WTC11 (cell line): ENCODE measurements around the gene CPO. TPM values are rescaled to one million over a fixed set of nuclear protein-coding genes. Genes with fewer than 3 reads are reported as not detected.
A peak's percentile ranks its signal among the peaks of the same experiment; 100 is the strongest.

Experiments
- ATAC-seq: fragments of 200-7000 bp; cut with Tn5 transposase; 2 replicates; pipeline ENCODE4 v1.10.0; 2021; ENCODE audit warnings: mild to moderate bottlenecking, moderate library complexity
- CTCF ChIA-PET: fragments of 300-600 bp; sonication (Branson Sonifier 250); formaldehyde crosslinking; loops from one replicate; lab custom pipeline; 2021; ENCODE audit warnings: antibody characterized with exemption; lab: Charles Lee
- POLR2A ChIA-PET: fragments of 350-600 bp; sonication (Branson Sonifier 250); formaldehyde crosslinking; loops from one replicate; lab custom pipeline; 2021; ENCODE audit warnings: antibody characterized with exemption; lab: Charles Lee
- DNase-seq: peaks from one replicate; pipeline ENCODE4 v3.0.0; 2021; ENCODE audit warnings: low spot score
- H3K27ac Mint-ChIP-seq: 2 replicates; pipeline ENCODE4 v1.8.0; 2021; ENCODE audit warnings: mixed read lengths
- H3K27me3 Mint-ChIP-seq: 2 replicates; pipeline ENCODE4 v1.8.0; 2021; ENCODE audit warnings: low read depth, mild to moderate bottlenecking, moderate library complexity, mixed read lengths
- H3K36me3 Mint-ChIP-seq: 2 replicates; pipeline ENCODE4 v1.8.0; 2021; ENCODE audit warnings: mixed read lengths
- H3K4me1 Mint-ChIP-seq: 2 replicates; pipeline ENCODE4 v1.8.0; 2022; ENCODE audit warnings: mixed read lengths
- H3K4me3 Mint-ChIP-seq: 2 replicates; pipeline ENCODE4 v1.8.0; 2021; ENCODE audit warnings: mild to moderate bottlenecking, moderate library complexity, mixed read lengths
- H3K9me3 Mint-ChIP-seq: 2 replicates; pipeline ENCODE4 v1.8.0; 2021; ENCODE audit warnings: mixed read lengths
- ATF1 ChIP-seq: sonication (generic); formaldehyde crosslinking; IDR thresholded peaks from 2 replicates; pipeline ENCODE4 v1.8.1; 2023; ENCODE audit warnings: mild to moderate bottlenecking, moderate library complexity, missing genetic modification reagents
- CREM ChIP-seq: sonication (generic); formaldehyde crosslinking; IDR thresholded peaks from 2 replicates; pipeline ENCODE4 v1.8.1; 2022; ENCODE audit warnings: mild to moderate bottlenecking, missing genetic modification reagents, moderate library complexity
- ELF4 ChIP-seq: sonication (generic); formaldehyde crosslinking; IDR thresholded peaks from 2 replicates; pipeline ENCODE4 v1.8.1; 2022; ENCODE audit warnings: low read depth, mild to moderate bottlenecking, moderate library complexity, missing genetic modification reagents
- ESRRA ChIP-seq: sonication (generic); formaldehyde crosslinking; IDR thresholded peaks from 2 replicates; pipeline ENCODE4 v1.8.1; 2022; ENCODE audit warnings: mild to moderate bottlenecking, missing genetic modification reagents, borderline replicate concordance
- ETV6 ChIP-seq: sonication (generic); formaldehyde crosslinking; IDR thresholded peaks from 2 replicates; pipeline ENCODE4 v1.8.1; 2022; ENCODE audit warnings: mild to moderate bottlenecking, missing genetic modification reagents
- GABPB1 ChIP-seq: sonication (generic); formaldehyde crosslinking; IDR thresholded peaks from 2 replicates; pipeline ENCODE4 v1.8.1; 2023; ENCODE audit warnings: mild to moderate bottlenecking, missing genetic modification reagents
- GRHL2 ChIP-seq: fragments of 250-450 bp; sonication (Bioruptor Pico); IDR thresholded peaks from 2 replicates; pipeline ENCODE4 v1.8.0; 2022; ENCODE audit warnings: mild to moderate bottlenecking, moderate library complexity; ENCODE audit not compliant: insufficient replicate concordance, severe bottlenecking
- JAZF1 ChIP-seq: fragments of 250-450 bp; sonication (Bioruptor Pico); IDR thresholded peaks from 2 replicates; pipeline ENCODE4 v1.9.0; 2021; ENCODE audit warnings: moderate library complexity, mild to moderate bottlenecking, inconsistent platforms
- NFE2L1 ChIP-seq: sonication (generic); formaldehyde crosslinking; IDR thresholded peaks from 2 replicates; pipeline ENCODE4 v1.8.1; 2023; ENCODE audit warnings: missing genetic modification reagents
- NFYB ChIP-seq: sonication (generic); formaldehyde crosslinking; conservative IDR thresholded peaks from 2 replicates; pipeline ENCODE4 v1.8.0; 2022; ENCODE audit warnings: low read depth, missing genetic modification reagents
- NR2C2 ChIP-seq: sonication (generic); formaldehyde crosslinking; IDR thresholded peaks from 2 replicates; pipeline ENCODE4 v1.8.0; 2022; ENCODE audit warnings: mild to moderate bottlenecking, missing genetic modification reagents
- TCF7 ChIP-seq: sonication (generic); formaldehyde crosslinking; IDR thresholded peaks from 2 replicates; pipeline ENCODE4 v1.8.0; 2022; ENCODE audit warnings: mild to moderate bottlenecking, low read depth, missing genetic modification reagents, moderate library complexity
- ZBTB21 ChIP-seq: sonication (generic); formaldehyde crosslinking; IDR thresholded peaks from 2 replicates; pipeline ENCODE4 v1.8.1; 2023; ENCODE audit warnings: mild to moderate bottlenecking, missing genetic modification reagents, borderline replicate concordance
- ZNF263 ChIP-seq: sonication (generic); formaldehyde crosslinking; IDR thresholded peaks from 2 replicates; pipeline ENCODE4 v1.8.1; 2022; ENCODE audit warnings: low read depth, mild to moderate bottlenecking, moderate library complexity, missing genetic modification reagents
- ZNF396 ChIP-seq: fragments of 250-450 bp; sonication (Bioruptor Pico); IDR thresholded peaks from 2 replicates; pipeline ENCODE4 v1.8.0; 2021; ENCODE audit warnings: mild to moderate bottlenecking, moderate library complexity, borderline replicate concordance
- ZNF671 ChIP-seq: fragments of 250-450 bp; sonication (Bioruptor Pico); IDR thresholded peaks from 2 replicates; pipeline ENCODE4 v1.8.0; 2021; ENCODE audit warnings: mild to moderate bottlenecking
- total RNA-seq: library from RNA; stranded (reverse); gene quantifications from 3 replicates; pipeline ENCODE4 v1.2.3, GENCODE V29; 2021
- TF ChIP-seq, protein P1 (sequence below): sonication (generic); formaldehyde crosslinking; conservative IDR thresholded peaks from 2 replicates; pipeline ENCODE4 v1.8.1; 2023; ENCODE audit warnings: mild to moderate bottlenecking, low read depth, missing genetic modification reagents, moderate library complexity
- TF ChIP-seq, protein P2 (sequence below): fragments of 250-450 bp; sonication (Bioruptor Pico); conservative IDR thresholded peaks from 2 replicates; pipeline ENCODE4 v1.9.0; 2021; ENCODE audit warnings: mild to moderate bottlenecking
- TF ChIP-seq, protein P3 (sequence below): sonication (generic); formaldehyde crosslinking; IDR thresholded peaks from 2 replicates; pipeline ENCODE4 v1.8.1; 2023; ENCODE audit warnings: mild to moderate bottlenecking, missing genetic modification reagents, moderate library complexity
- TF ChIP-seq, protein P4 (sequence below): fragments of 200-600 bp; IDR thresholded peaks from 2 replicates; pipeline ENCODE4 v1.8.0; 2022; ENCODE audit warnings: antibody characterized with exemption
- TF ChIP-seq, protein P5 (sequence below): sonication (generic); formaldehyde crosslinking; IDR thresholded peaks from 2 replicates; pipeline ENCODE4 v1.8.0; 2022; ENCODE audit warnings: mild to moderate bottlenecking, missing genetic modification reagents
- TF ChIP-seq, protein P6 (sequence below): sonication (generic); formaldehyde crosslinking; IDR thresholded peaks from 2 replicates; pipeline ENCODE4 v1.8.1; 2022; ENCODE audit warnings: low read depth, missing genetic modification reagents, borderline replicate concordance
- TF ChIP-seq, protein P7 (sequence below): fragments of 250-450 bp; sonication (Bioruptor Pico); IDR thresholded peaks from 2 replicates; pipeline ENCODE4 v1.9.0; 2021; ENCODE audit warnings: mild to moderate bottlenecking

Gene CPO
- total RNA-seq, 1 experiment from 2014 or later, result 1.2 TPM

DNA sequence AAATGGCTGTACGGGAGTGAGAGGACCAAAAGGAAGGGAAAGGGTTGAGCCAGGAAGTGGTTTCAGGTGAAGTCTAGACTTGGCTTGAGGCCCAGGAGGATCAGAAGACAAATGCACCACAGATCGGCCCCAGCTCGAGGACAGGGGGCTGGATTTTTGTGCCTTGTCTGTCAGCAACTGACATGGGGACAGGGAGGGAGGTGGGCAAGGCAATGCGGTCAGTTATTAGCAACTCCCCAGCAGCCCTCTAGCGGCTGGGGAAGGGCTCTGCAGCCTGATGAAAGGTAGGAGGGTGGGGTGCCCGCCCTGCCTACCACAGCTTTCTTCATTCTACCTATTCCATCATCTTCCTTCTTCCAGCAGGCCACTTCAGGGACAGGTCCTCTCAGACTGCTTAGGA is 50.0 kb downstream of the CPO start:
- DNase-seq, result peak; percentile 52
- CTCF ChIA-PET, result interaction anchor here (0.7 to 2.3 kb wide), 8 partner anchors 8 to 484 kb away, joined by 3 to 15 read pairs (median 4); no protein-coding TSS in a partner anchor

DNA sequence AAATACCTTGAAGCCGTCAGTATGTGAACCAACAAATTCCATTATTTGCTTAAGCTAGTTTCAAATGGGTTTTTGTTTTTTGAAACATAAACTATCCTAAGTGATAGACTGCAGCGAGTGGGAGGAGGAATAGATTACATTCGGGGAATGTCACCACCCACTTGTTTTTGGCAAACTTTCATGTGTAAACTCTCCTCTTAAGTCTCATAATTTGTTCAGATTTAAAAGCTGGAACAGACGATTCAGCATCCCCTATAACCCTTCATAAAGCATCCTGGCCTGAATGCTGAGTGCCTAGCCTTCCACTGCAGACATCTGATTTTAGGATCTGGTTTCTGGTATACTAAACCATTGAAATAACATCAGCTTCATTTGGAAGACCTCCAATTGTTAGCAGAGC is 51.0 kb downstream of the CPO start:
- CTCF ChIA-PET, result interaction anchor here (0.6 to 2.3 kb wide), 8 partner anchors 8 to 483 kb away, joined by 3 to 15 read pairs (median 4); no protein-coding TSS in a partner anchor
- TF ChIP-seq ATF1 (CRISPR knock-in tag), result no peak
- TF ChIP-seq ESRRA (CRISPR knock-in tag), result no peak
- no peak for TF ChIP-seq ETV6 (CRISPR knock-in tag)
- no peak for TF ChIP-seq ZNF263 (CRISPR knock-in tag)
- TF ChIP-seq, protein P1, sequence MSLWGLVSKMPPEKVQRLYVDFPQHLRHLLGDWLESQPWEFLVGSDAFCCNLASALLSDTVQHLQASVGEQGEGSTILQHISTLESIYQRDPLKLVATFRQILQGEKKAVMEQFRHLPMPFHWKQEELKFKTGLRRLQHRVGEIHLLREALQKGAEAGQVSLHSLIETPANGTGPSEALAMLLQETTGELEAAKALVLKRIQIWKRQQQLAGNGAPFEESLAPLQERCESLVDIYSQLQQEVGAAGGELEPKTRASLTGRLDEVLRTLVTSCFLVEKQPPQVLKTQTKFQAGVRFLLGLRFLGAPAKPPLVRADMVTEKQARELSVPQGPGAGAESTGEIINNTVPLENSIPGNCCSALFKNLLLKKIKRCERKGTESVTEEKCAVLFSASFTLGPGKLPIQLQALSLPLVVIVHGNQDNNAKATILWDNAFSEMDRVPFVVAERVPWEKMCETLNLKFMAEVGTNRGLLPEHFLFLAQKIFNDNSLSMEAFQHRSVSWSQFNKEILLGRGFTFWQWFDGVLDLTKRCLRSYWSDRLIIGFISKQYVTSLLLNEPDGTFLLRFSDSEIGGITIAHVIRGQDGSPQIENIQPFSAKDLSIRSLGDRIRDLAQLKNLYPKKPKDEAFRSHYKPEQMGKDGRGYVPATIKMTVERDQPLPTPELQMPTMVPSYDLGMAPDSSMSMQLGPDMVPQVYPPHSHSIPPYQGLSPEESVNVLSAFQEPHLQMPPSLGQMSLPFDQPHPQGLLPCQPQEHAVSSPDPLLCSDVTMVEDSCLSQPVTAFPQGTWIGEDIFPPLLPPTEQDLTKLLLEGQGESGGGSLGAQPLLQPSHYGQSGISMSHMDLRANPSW, result no peak
- TF ChIP-seq, protein P2, sequence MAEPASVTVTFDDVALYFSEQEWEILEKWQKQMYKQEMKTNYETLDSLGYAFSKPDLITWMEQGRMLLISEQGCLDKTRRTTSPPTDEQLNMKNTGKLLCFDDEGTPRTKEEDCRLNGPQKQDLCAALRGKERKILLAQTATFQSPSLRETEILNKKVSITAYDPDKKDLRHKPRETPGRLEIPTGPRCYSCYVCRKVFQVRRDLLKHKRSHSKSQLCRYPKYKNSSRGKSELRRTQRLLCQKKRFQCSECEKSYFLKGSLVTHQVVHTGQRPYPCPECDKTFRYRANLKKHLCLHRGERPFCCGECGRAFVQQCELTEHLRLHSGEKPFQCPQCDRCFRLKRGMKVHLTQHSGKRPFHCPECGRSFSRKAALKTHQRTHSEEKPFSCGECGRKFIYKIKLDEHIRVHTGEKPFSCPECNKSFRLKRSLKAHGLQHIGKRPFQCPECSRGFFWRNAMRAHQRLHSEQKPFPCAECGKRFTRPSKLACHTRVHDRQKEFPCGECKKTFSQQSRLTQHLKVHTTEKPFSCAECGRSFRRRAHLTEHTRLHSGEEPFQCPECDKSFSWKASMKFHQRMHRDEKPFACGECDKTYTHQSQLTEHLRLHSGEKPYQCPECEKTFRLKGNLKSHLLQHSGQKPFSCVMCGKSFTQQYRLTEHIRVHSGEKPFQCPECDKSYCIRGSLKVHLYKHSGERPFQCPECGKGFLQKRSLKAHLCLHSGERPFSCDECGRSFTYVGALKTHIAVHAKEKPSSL, result no peak
- TF ChIP-seq, protein P3, sequence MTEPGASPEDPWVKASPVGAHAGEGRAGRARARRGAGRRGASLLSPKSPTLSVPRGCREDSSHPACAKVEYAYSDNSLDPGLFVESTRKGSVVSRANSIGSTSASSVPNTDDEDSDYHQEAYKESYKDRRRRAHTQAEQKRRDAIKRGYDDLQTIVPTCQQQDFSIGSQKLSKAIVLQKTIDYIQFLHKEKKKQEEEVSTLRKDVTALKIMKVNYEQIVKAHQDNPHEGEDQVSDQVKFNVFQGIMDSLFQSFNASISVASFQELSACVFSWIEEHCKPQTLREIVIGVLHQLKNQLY (CRISPR knock-in tag), result no peak
- TF ChIP-seq JAZF1 (CRISPR knock-in tag), result no peak
- TF ChIP-seq, all 79 proteins: peak for 0
- peaks cover 4% of the 10 kb centered on the region for H3K4me1 Mint-ChIP-seq
- H3K27me3 Mint-ChIP-seq, result no peaks in the 10 kb centered on the region
- H3K27ac Mint-ChIP-seq, result no peak overlapping the region
- H3K9me3 Mint-ChIP-seq, result peaks cover 14% of the 10 kb centered on the region
- POLR2A ChIA-PET, result no interaction called here
- ATAC-seq, result no peak
- DNase-seq, result no peak
- H3K4me3 Mint-ChIP-seq, result no peak overlapping the region
- peaks cover 10% of the 10 kb centered on the region for H3K36me3 Mint-ChIP-seq

More for the DNA sequence above, 50.0 kb downstream of the CPO start:
- peaks cover 8% of the 10 kb centered on the region for H3K9me3 Mint-ChIP-seq
- H3K27ac Mint-ChIP-seq, result no peak overlapping the region
- POLR2A ChIA-PET, result no interaction called here
- H3K4me3 Mint-ChIP-seq, result no peak overlapping the region
- no peaks in the 10 kb centered on the region for H3K27me3 Mint-ChIP-seq
- peaks cover 5% of the 10 kb centered on the region; the same call in 1 of the 2 replicates for H3K36me3 Mint-ChIP-seq
- peaks cover 10% of the 10 kb centered on the region for H3K4me1 Mint-ChIP-seq
- no peak for TF ChIP-seq NFYB (CRISPR knock-in tag)
- TF ChIP-seq GABPB1 (CRISPR knock-in tag), result 0 out of 2 replicates have a peak, but pooled peaks have one; percentile 20
- TF ChIP-seq, protein P4, sequence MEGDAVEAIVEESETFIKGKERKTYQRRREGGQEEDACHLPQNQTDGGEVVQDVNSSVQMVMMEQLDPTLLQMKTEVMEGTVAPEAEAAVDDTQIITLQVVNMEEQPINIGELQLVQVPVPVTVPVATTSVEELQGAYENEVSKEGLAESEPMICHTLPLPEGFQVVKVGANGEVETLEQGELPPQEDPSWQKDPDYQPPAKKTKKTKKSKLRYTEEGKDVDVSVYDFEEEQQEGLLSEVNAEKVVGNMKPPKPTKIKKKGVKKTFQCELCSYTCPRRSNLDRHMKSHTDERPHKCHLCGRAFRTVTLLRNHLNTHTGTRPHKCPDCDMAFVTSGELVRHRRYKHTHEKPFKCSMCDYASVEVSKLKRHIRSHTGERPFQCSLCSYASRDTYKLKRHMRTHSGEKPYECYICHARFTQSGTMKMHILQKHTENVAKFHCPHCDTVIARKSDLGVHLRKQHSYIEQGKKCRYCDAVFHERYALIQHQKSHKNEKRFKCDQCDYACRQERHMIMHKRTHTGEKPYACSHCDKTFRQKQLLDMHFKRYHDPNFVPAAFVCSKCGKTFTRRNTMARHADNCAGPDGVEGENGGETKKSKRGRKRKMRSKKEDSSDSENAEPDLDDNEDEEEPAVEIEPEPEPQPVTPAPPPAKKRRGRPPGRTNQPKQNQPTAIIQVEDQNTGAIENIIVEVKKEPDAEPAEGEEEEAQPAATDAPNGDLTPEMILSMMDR, result peak; percentile 92
- no peak for TF ChIP-seq ZNF396
- ATAC-seq, result peak; percentile 98

DNA sequence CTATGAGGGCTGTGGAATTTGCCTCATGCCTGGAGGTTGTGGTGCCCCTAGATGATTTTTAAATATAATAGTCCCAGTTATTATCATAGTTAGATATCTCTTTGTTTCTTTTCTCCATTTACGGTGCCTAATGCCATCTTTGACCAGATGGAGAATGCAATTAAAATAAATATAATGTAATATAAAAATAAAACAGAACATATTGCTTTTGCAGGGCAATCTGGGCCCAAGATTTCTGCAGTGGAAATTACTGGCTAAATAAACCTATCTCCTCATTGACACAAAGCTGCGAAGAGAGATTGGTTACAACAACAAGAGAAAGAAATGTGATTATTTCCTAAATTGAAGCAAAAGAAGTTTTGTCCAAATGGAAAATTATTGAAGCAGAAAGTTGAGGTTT is 51.8 kb downstream of the CPO start:
- ATAC-seq (no peak), DNase-seq (no peak)
- Mint-ChIP-seq H3K9me3 (peaks cover 14% of the 10 kb centered on the region), H3K36me3 (peaks cover 14% of the 10 kb centered on the region), H3K27me3 (no peaks in the 10 kb centered on the region), H3K27ac (no peak overlapping the region), H3K4me3 (no peak overlapping the region), H3K4me1 (peaks cover 4% of the 10 kb centered on the region)
- CTCF ChIA-PET, result interaction anchor here (1.2 to 2.3 kb wide), 4 partner anchors 83 to 482 kb away, joined by 3 to 15 read pairs (median 7); no protein-coding TSS in a partner anchor
- POLR2A ChIA-PET, result interaction anchor here (0.5 kb wide), 1 partner anchor 73 kb away, joined by 3 read pairs; no protein-coding TSS in a partner anchor
- no peak for TF ChIP-seq ELF4 (CRISPR knock-in tag)
- TF ChIP-seq ESRRA (CRISPR knock-in tag), result no peak
- TF ChIP-seq CREM (CRISPR knock-in tag), result no peak
- TF ChIP-seq, protein P5, sequence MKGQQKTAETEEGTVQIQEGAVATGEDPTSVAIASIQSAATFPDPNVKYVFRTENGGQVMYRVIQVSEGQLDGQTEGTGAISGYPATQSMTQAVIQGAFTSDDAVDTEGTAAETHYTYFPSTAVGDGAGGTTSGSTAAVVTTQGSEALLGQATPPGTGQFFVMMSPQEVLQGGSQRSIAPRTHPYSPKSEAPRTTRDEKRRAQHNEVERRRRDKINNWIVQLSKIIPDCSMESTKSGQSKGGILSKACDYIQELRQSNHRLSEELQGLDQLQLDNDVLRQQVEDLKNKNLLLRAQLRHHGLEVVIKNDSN, result no peak
- no peak for TF ChIP-seq NFE2L1
- TF ChIP-seq ZBTB21 (CRISPR knock-in tag), result no peak
- TF ChIP-seq, protein P6, sequence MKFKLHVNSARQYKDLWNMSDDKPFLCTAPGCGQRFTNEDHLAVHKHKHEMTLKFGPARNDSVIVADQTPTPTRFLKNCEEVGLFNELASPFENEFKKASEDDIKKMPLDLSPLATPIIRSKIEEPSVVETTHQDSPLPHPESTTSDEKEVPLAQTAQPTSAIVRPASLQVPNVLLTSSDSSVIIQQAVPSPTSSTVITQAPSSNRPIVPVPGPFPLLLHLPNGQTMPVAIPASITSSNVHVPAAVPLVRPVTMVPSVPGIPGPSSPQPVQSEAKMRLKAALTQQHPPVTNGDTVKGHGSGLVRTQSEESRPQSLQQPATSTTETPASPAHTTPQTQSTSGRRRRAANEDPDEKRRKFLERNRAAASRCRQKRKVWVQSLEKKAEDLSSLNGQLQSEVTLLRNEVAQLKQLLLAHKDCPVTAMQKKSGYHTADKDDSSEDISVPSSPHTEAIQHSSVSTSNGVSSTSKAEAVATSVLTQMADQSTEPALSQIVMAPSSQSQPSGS, result no peak
- TF ChIP-seq TCF7 (CRISPR knock-in tag), result no peak
- TF ChIP-seq NR2C2 (CRISPR knock-in tag), result no peak
- no peak for TF ChIP-seq GRHL2 (CRISPR knock-in tag)
- TF ChIP-seq, protein P7, sequence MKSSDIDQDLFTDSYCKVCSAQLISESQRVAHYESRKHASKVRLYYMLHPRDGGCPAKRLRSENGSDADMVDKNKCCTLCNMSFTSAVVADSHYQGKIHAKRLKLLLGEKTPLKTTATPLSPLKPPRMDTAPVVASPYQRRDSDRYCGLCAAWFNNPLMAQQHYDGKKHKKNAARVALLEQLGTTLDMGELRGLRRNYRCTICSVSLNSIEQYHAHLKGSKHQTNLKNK (CRISPR knock-in tag), result no peak
- TF ChIP-seq ZNF671, result no peak
